Mucosa of descending colon (tissue), 3 donors: ENCODE results near the gene HADHA. TPM values are rescaled to one million over a fixed set of nuclear protein-coding genes. Genes with fewer than 3 reads are reported as not detected.
"Not testable (repeated sequence)": the region's sequence is repeated elsewhere in the genome, so short reads cannot be mapped to it uniquely, and the experiment has no call there.

Source experiments
- ATAC-seq: fragments of 200-7000 bp; cut with Tn5 transposase; one replicate; pipeline ENCODE4 v1.9.1; 2020; ENCODE audit warnings: mild to moderate bottlenecking, moderate library complexity
- DNase-seq, 3 donors: peaks; one replicate each; pipeline ENCODE4 v3.0.0-alpha.2; 2020
- H3K36me3 ChIP-seq: fragments of 200-600 bp; one replicate; pipeline ENCODE4 v1.8.0; 2021; ENCODE audit warnings: low read depth, mild to moderate bottlenecking
- H3K4me1 ChIP-seq: fragments of 200-600 bp; one replicate; pipeline ENCODE4 v1.8.0; 2021; ENCODE audit warnings: low read depth, mild to moderate bottlenecking
- H3K4me3 ChIP-seq: fragments of 200-600 bp; one replicate; pipeline ENCODE4 v1.8.0; 2021; ENCODE audit warnings: mild to moderate bottlenecking
- H3K9me3 ChIP-seq: fragments of 200-600 bp; one replicate; pipeline ENCODE4 v1.8.0; 2021; ENCODE audit warnings: mild to moderate bottlenecking
- CTCF ChIP-seq: fragments of 200-600 bp; IDR thresholded peaks from one replicate; pipeline ENCODE4 v1.8.0; 2022; ENCODE audit warnings: antibody characterized with exemption, mild to moderate bottlenecking
- intact Hi-C, 2 donors: fragments of 100-400 bp; cut with DNase I in 1 of 2; cut with micrococcal nuclease in 1 of 2; formaldehyde crosslinking; loops; one replicate each; pipeline versions ENCODE4 v1.11.0 to v1.11.1; 2022; cut with DNase I, micrococcal nuclease
- total RNA-seq, 3 donors: library from RNA; stranded (reverse); fragmentation: NEBNext Ultra II Directional in 2 of 3; extraction: Animal tissue kit (Norgen Biotek cat#: 25700) in 2 of 3; gene quantifications; one replicate each; pipeline versions ENCODE4 v1.2.1 to v1.2.4, GENCODE V29; 2021 to 2023
- donor health status: DM: no; HTN: no; CAD: no; lungs with moderate emphysema.
- donor health status: DM: no; HTN: no; CAD: no.
- donor health status: DM: no; HTN: yes; CAD: no.

HADHA gene
- total RNA-seq, 3 donors from 2014 or later: 185 to 252 (median 226) TPM

GRCh38 chr2:26172189-26172870 is 72.1 kb downstream of the HADHA start:
- H3K4me1 ChIP-seq: peaks cover 11% of the 10 kb centered on the region
- H3K9me3 ChIP-seq: no peaks in the 10 kb centered on the region
- intact Hi-C loops: no loop called here
- DNase-seq (no peak), ATAC-seq (no peak)
- TF ChIP-seq CTCF: no peak
- no peaks in the 10 kb centered on the region for H3K36me3 ChIP-seq
- no peak overlapping the region for H3K4me3 ChIP-seq

GRCh38 chr2:26170795-26171194 is 73.6 kb downstream of the HADHA start:
- intact Hi-C loops: no loop called here

GRCh38 chr2:26169681-26170414 is 74.6 kb downstream of the HADHA start:
- Histone ChIP-seq H3K9me3 (no peaks in the 10 kb centered on the region), H3K36me3 (no peaks in the 10 kb centered on the region), H3K4me1 (peaks cover 11% of the 10 kb centered on the region), H3K4me3 (no peak overlapping the region)
- intact Hi-C loops: no loop called here
- TF ChIP-seq CTCF: no peak
- DNase-seq: no peak
- ATAC-seq: no peak

More at GRCh38 chr2:26170795-26171194, 73.6 kb downstream of the HADHA start:
- DNase-seq (no peak), ATAC-seq (peak; percentile 48)
- Histone ChIP-seq H3K4me3 (no peak overlapping the region), H3K36me3 (no peaks in the 10 kb centered on the region), H3K9me3 (no peaks in the 10 kb centered on the region), H3K4me1 (peaks cover 11% of the 10 kb centered on the region)
- no peak for TF ChIP-seq CTCF

GRCh38 chr2:26169226-26169625 is 75.2 kb downstream of the HADHA start:
- H3K4me1 ChIP-seq: peaks cover 11% of the 10 kb centered on the region
- H3K4me3 ChIP-seq: no peak overlapping the region
- no peaks in the 10 kb centered on the region for H3K9me3 ChIP-seq
- ATAC-seq (no peak), DNase-seq (no peak)
- no peak for TF ChIP-seq CTCF
- intact Hi-C loops: no loop called here
- no peaks in the 10 kb centered on the region for H3K36me3 ChIP-seq

- no peak for DNase-seq
- H3K4me3 ChIP-seq: no peak overlapping the region
- intact Hi-C loops: no loop called here
- ATAC-seq: no peak
- TF ChIP-seq CTCF: no peak
- H3K4me1 ChIP-seq: peaks cover 9% of the 10 kb centered on the region
- no peaks in the 10 kb centered on the region for H3K36me3 ChIP-seq
- H3K9me3 ChIP-seq: no peaks in the 10 kb centered on the region
Measured at GRCh38 chr2:26168785-26169184, 75.6 kb downstream of the HADHA start.

- H3K4me1 ChIP-seq, DNase-seq, intact Hi-C loops, H3K9me3 ChIP-seq, H3K36me3 ChIP-seq, ATAC-seq, H3K4me3 ChIP-seq: not testable (repeated sequence)
Measured at GRCh38 chr2:26166541-26166940, 77.9 kb downstream of the HADHA start.
